Aorta (tissue), 5 donors: ENCODE results near the gene HEXA. TPM values are rescaled to one million over a fixed set of nuclear protein-coding genes. Genes with fewer than 3 reads are reported as not detected.
"Not testable (repeated sequence)": the region's sequence is repeated elsewhere in the genome, so short reads cannot be mapped to it uniquely, and the experiment has no call there.

Source experiments
- ATAC-seq: fragments of 200-7000 bp; cut with Tn5 transposase; one replicate; pipeline ENCODE4 v1.9.1; 2022; ENCODE audit warnings: moderate library complexity; ENCODE audit not compliant: low FRiP score
- DNase-seq, 2 donors: peaks; one replicate each; pipeline ENCODE4 v3.0.0-alpha.2; 2020
- H3K27ac ChIP-seq, 2 donors: one replicate each; pipeline ENCODE4 v1.5.1; 2013; ENCODE audit warnings: low read length in 2 of 2, mild to moderate bottlenecking in 2 of 2, moderate library complexity in 2 of 2, control low read depth in 1 of 2, inconsistent platforms in 1 of 2, low read depth in 1 of 2
- H3K27me3 ChIP-seq, 2 donors: one replicate each; pipeline ENCODE4 v1.6.1; 2013; ENCODE audit warnings: control low read depth in 1 of 2, low read length in 1 of 2, mild to moderate bottlenecking in 1 of 2, moderate library complexity in 1 of 2; ENCODE audit not compliant: insufficient read depth in 2 of 2, control insufficient read depth in 1 of 2
- H3K36me3 ChIP-seq, 2 donors: one replicate each; pipeline ENCODE4 v1.6.1; 2013; ENCODE audit warnings: control low read depth in 1 of 2, low read length in 1 of 2, mild to moderate bottlenecking in 1 of 2; ENCODE audit not compliant: insufficient read depth in 2 of 2, control insufficient read depth in 1 of 2
- H3K4me1 ChIP-seq, 2 donors: one replicate each; pipeline ENCODE4 v1.6.1; 2013; ENCODE audit warnings: low read length in 2 of 2, control low read depth in 1 of 2, mild to moderate bottlenecking in 1 of 2, moderate library complexity in 1 of 2; ENCODE audit not compliant: insufficient read depth in 2 of 2, control insufficient read depth in 1 of 2
- H3K4me3 ChIP-seq, 2 donors: one replicate each; pipeline ENCODE4 v1.5.1; 2013; ENCODE audit warnings: low read length in 2 of 2, control low read depth in 1 of 2, mild to moderate bottlenecking in 1 of 2
- H3K9me3 ChIP-seq: one replicate; pipeline ENCODE4 v1.6.1; 2013; ENCODE audit warnings: mild to moderate bottlenecking, low read length; ENCODE audit not compliant: control insufficient read depth
- WGBS, 2 donors: extraction: QIAGEN DNeasy Blood & Tissue Kit; methylation state at CpG; one replicate each; pipeline ENCODE4 v1.1.7; 2013; 5-methylcytosine and 5-hydroxymethylcytosine counted together
- intact Hi-C, 2 donors: fragments of 100-400 bp; cut with DNase I; formaldehyde crosslinking; loops; one replicate each; pipeline versions ENCODE4 v1.14.2 to v1.15.0; 2022
- polyA plus RNA-seq, 2 donors: library from polyadenylated mRNA; stranded (reverse); fragments of 200-250 nt; gene quantifications; one replicate each; pipeline ENCODE4 v1.2.3, GENCODE V29; 2013
- total RNA-seq, 2 donors: library from RNA; stranded (reverse); fragmentation: NEBNext Ultra II Directional; extraction: Animal tissue kit (Norgen Biotek cat#: 25700); gene quantifications; one replicate each; pipeline ENCODE4 v1.2.1, GENCODE V29; 2021
- donor health status: healthy with polysubstance abuse.
- donor health status: Bipolar disorder and iron deficiency.
- donor health status: DM: no; HTN: no; CAD: no.
- donor health status: DM: no; HTN: no; CAD: no.
- donor health status: DM: yes; HTN: yes; CAD: no.

HEXA gene
- total and polyA plus RNA-seq, 4 donors = 58.2 to 144 (median 98.8) TPM

- ATAC-seq = no peak
- Histone ChIP-seq H3K9me3 (peaks cover 3% of the 10 kb centered on the region), H3K27ac (no peak overlapping the region), H3K36me3 (no peaks in the 10 kb centered on the region), H3K27me3 (no peaks in the 10 kb centered on the region), H3K4me3 (no peak overlapping the region), H3K4me1 (no peaks in the 10 kb centered on the region)
- no peak for DNase-seq
- intact Hi-C loops = no loop called here
- 69 to 79% methylated on average over 3 of the region's 3 CpGs for WGBS, 2 donors
Measured at GRCh38 chr15:72406936-72407335, 31.1 kb upstream of the HEXA start.

GRCh38 chr15:72404841-72405240 lies 29.0 kb upstream of the HEXA start:
- Histone ChIP-seq H3K4me1 (no peaks in the 10 kb centered on the region), H3K4me3 (no peak overlapping the region), H3K27me3 (no peaks in the 10 kb centered on the region), H3K27ac (no peak overlapping the region), H3K9me3 (no peaks in the 10 kb centered on the region), H3K36me3 (no peaks in the 10 kb centered on the region)
- intact Hi-C loops = no loop called here
- DNase-seq (no peak), ATAC-seq (no peak)

- intact Hi-C loops = no loop called here
- no peak for DNase-seq
- ATAC-seq = no peak
- Histone ChIP-seq H3K4me3 (no peak overlapping the region), H3K9me3 (no peaks in the 10 kb centered on the region), H3K36me3 (no peaks in the 10 kb centered on the region), H3K4me1 (no peaks in the 10 kb centered on the region), H3K27ac (no peak overlapping the region), H3K27me3 (no peaks in the 10 kb centered on the region)
- 19 to 27% methylated on average over 3 of the region's 3 CpGs for WGBS, 2 donors
Measured at GRCh38 chr15:72404356-72404755, 28.5 kb upstream of the HEXA start.

- intact Hi-C loops = no loop called here
- H3K27ac ChIP-seq = no peak overlapping the region
- no peaks in the 10 kb centered on the region for H3K9me3 ChIP-seq
- H3K4me3 ChIP-seq = no peak overlapping the region
- H3K4me1 ChIP-seq = no peaks in the 10 kb centered on the region
- 68 to 73% methylated on average over 5 of the region's 5 CpGs for WGBS, 2 donors
- H3K27me3 ChIP-seq = no peaks in the 10 kb centered on the region
- no peaks in the 10 kb centered on the region for H3K36me3 ChIP-seq
- no peak for ATAC-seq
- no peak for DNase-seq
Measured at GRCh38 chr15:72402726-72403125, 26.9 kb upstream of the HEXA start.

GRCh38 chr15:72398648-72399047 lies 22.8 kb upstream of the HEXA start:
- ATAC-seq (no peak), DNase-seq (no peak)
- H3K4me1 ChIP-seq = no peaks in the 10 kb centered on the region
- no peaks in the 10 kb centered on the region for H3K36me3 ChIP-seq
- WGBS, 2 donors = 81 to 85% methylated on average over 7 of the region's 7 CpGs
- intact Hi-C loops = no loop called here
- H3K4me3 ChIP-seq = no peak overlapping the region
- no peaks in the 10 kb centered on the region for H3K9me3 ChIP-seq
- no peaks in the 10 kb centered on the region for H3K27me3 ChIP-seq
- no peak overlapping the region for H3K27ac ChIP-seq

GRCh38 chr15:72397796-72398588 lies 22.2 kb upstream of the HEXA start, which contains the start of gene TMEM202:
Gene TMEM202 (plus strand): TSS chr15:72398305. CDS start chr15:72398327, 22 bp downstream.
- Histone ChIP-seq H3K27ac (no peak within 1 kb of the TSS), H3K4me1 (no peaks in the 10 kb centered on the region), H3K36me3 (no peaks in the 10 kb centered on the region), H3K4me3 (no peak within 1 kb of the TSS), H3K27me3 (no peaks in the 10 kb centered on the region), H3K9me3 (no peaks in the 10 kb centered on the region)
- intact Hi-C loops = no loop called here
- DNase-seq (no peak), ATAC-seq (no peak)
- 54 to 64% methylated on average over 4 of the region's 4 CpGs for WGBS, 2 donors

- H3K27ac ChIP-seq, DNase-seq, H3K36me3 ChIP-seq, H3K4me3 ChIP-seq, H3K27me3 ChIP-seq, H3K9me3 ChIP-seq, H3K4me1 ChIP-seq, ATAC-seq, intact Hi-C loops: not testable (repeated sequence)
- 89 to 95% methylated on average over 13 to 24 of the region's 24 CpGs for whole genome bisulfite sequencing, 2 donors
Measured at GRCh38 chr15:72396331-72396730, 20.5 kb upstream of the HEXA start.

- Histone ChIP-seq H3K27ac (no peak overlapping the region), H3K4me3 (no peak overlapping the region), H3K36me3 (no peaks in the 10 kb centered on the region), H3K27me3 (peaks cover 0 to 2% of the 10 kb centered on the region in 2 donors), H3K9me3 (no peaks in the 10 kb centered on the region), H3K4me1 (no peaks in the 10 kb centered on the region)
- intact Hi-C loops = no loop called here
- no peak for DNase-seq
- WGBS, 2 donors = 39 to 40% methylated on average over 3 of the region's 3 CpGs
- ATAC-seq = no peak
Measured at GRCh38 chr15:72389231-72389630, 13.4 kb upstream of the HEXA start.

GRCh38 chr15:72387741-72388140 lies 11.9 kb upstream of the HEXA start:
- Histone ChIP-seq H3K4me1 (no peaks in the 10 kb centered on the region), H3K36me3 (no peaks in the 10 kb centered on the region), H3K27ac (no peak overlapping the region), H3K9me3 (no peaks in the 10 kb centered on the region), H3K4me3 (no peak overlapping the region), H3K27me3 (peaks cover 0 to 2% of the 10 kb centered on the region in 2 donors)
- ATAC-seq (no peak), DNase-seq (no peak)
- intact Hi-C loops = no loop called here
